ENCODE measurements around the gene ARV1. TPM values are rescaled to one million over a fixed set of nuclear protein-coding genes. Genes with fewer than 3 reads are reported as not detected.

Gene ARV1
- total and polyA plus RNA-seq, 10 of the 15 experiments (the other 5 are each of a cell fraction or from before 2014, with no cell fraction given), result 23.2 to 55.1 (median 35.6) TPM

DNA sequence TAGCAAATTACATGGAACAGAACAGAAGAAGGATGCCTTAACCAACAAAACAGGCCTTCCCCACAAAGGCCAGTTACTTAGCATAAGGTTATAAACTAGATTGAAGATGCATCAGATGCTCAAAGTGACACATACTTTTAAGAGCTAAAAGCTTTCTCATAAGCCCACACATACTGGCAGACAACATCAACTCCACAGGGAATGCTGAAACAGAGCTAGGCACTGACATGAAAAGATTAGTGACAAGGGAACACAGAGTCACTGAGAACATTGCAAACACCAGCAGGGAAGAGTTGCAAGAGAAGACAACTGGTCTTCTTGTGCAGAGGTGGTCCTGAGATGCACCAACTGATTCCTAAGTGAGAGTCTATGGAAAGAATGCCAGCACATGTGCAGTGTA lies 7.1 kb upstream of the ARV1 start:
- DNase-seq (ENCODE audit: low read depth, low spot score), result no peak
- no peak for ATAC-seq
- SMC1A ChIA-PET (ENCODE audit: uncharacterized antibody, unreplicated experiment), result interaction anchor here (4.5 kb wide), 1 partner anchor 14 kb away, joined by 27 read pairs; no protein-coding TSS in a partner anchor
- no peaks in the 10 kb centered on the region for H3K9me3 ChIP-seq (replicated peaks; ENCODE audit: control insufficient read depth, insufficient read depth, low read length)
- POLR2A ChIA-PET, result interaction anchor here (0.6 kb wide), 1 partner anchor 45 kb away, joined by 3 read pairs; no protein-coding TSS in a partner anchor
- H3K9ac ChIP-seq (ENCODE audit: control insufficient read depth, insufficient read depth, low read length), result no peak overlapping the region
- in situ Hi-C loops (cut with MboI), result no loop called here
- no peak overlapping the region for H3K4me2 ChIP-seq (ENCODE audit: control insufficient read depth, insufficient read depth)
- peaks cover 0 to 8% of the 10 kb centered on the region in 2 experiments; a peak in 2 of 4 replicates for H3K36me3 ChIP-seq (ENCODE audit: control insufficient read depth in 2 of 2, insufficient read depth in 2 of 2, low read length in 1 of 2)
- no peak overlapping the region for H3K4me3 ChIP-seq
- H3K27ac ChIP-seq (ENCODE audit: control insufficient read depth, insufficient read depth), result no peak overlapping the region
- RAD21 ChIA-PET (ENCODE audit: unreplicated experiment), result no interaction called here
- no peak for FAIRE-seq
- peaks cover 17% of the 10 kb centered on the region for H3K79me2 ChIP-seq (ENCODE audit: control insufficient read depth, insufficient read depth, low read length)
- H2AFZ ChIP-seq (ENCODE audit: control insufficient read depth, low read depth, low read length), result no peak overlapping the region
- intact Hi-C loops (cut with micrococcal nuclease; ENCODE audit: unreplicated experiment), result no loop called here
- no peaks in the 10 kb centered on the region for H3K27me3 ChIP-seq (replicated peaks in 1 of 2; ENCODE audit: control insufficient read depth in 2 of 2, insufficient read depth in 2 of 2, low read length in 1 of 2)
- CTCF ChIA-PET, result interaction anchor here (0.7 to 2.4 kb wide), 4 partner anchors 14 to 55 kb away, joined by 3 to 12 read pairs (median 4); no protein-coding TSS in a partner anchor
- BruUV-seq (replicated peaks), result no TSS peak
- H4K20me1 ChIP-seq (ENCODE audit: control insufficient read depth, insufficient read depth), result no peaks in the 10 kb centered on the region
- peaks cover 14% of the 10 kb centered on the region for H3K4me1 ChIP-seq (ENCODE audit: control insufficient read depth, insufficient read depth, low read length)
- TF ChIP-seq, protein P1, sequence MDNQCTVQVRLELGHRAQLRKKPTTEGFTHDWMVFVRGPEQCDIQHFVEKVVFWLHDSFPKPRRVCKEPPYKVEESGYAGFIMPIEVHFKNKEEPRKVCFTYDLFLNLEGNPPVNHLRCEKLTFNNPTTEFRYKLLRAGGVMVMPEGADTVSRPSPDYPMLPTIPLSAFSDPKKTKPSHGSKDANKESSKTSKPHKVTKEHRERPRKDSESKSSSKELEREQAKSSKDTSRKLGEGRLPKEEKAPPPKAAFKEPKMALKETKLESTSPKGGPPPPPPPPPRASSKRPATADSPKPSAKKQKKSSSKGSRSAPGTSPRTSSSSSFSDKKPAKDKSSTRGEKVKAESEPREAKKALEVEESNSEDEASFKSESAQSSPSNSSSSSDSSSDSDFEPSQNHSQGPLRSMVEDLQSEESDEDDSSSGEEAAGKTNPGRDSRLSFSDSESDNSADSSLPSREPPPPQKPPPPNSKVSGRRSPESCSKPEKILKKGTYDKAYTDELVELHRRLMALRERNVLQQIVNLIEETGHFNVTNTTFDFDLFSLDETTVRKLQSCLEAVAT (IDR thresholded peaks at IDR 0.05), result no peak
- no peak for TF ChIP-seq STAT1 (conservative IDR thresholded peaks at IDR 0.05)
- TF ChIP-seq MTA3 (IDR thresholded peaks at IDR 0.05; ENCODE audit: borderline replicate concordance, low read length), result no peak
- no peak for TF ChIP-seq HDAC2 (IDR thresholded peaks at IDR 0.05)
- TF ChIP-seq ZSCAN29 (IDR thresholded peaks at IDR 0.05), result no peak
- no peak for TF ChIP-seq ETV6 (conservative IDR thresholded peaks at IDR 0.05 in 1 of 2, IDR thresholded peaks at IDR 0.05 in 1 of 2; ENCODE audit: borderline replicate concordance in 1 of 2, low read depth in 1 of 2)
- TF ChIP-seq ATF7 (IDR thresholded peaks at IDR 0.05; ENCODE audit: low read depth), result no peak
- TF ChIP-seq PAX5 (IDR thresholded peaks at IDR 0.05; ENCODE audit: borderline replicate concordance, low read depth, low read length), result no peak
- no peak for TF ChIP-seq GATAD2B (conservative IDR thresholded peaks at IDR 0.05; ENCODE audit: low read depth)
- TF ChIP-seq, protein P2, sequence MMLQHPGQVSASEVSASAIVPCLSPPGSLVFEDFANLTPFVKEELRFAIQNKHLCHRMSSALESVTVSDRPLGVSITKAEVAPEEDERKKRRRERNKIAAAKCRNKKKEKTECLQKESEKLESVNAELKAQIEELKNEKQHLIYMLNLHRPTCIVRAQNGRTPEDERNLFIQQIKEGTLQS (IDR thresholded peaks at IDR 0.05; ENCODE audit: borderline replicate concordance, extremely low read depth, low read depth, low read length), result no peak
- TF ChIP-seq, protein P3, sequence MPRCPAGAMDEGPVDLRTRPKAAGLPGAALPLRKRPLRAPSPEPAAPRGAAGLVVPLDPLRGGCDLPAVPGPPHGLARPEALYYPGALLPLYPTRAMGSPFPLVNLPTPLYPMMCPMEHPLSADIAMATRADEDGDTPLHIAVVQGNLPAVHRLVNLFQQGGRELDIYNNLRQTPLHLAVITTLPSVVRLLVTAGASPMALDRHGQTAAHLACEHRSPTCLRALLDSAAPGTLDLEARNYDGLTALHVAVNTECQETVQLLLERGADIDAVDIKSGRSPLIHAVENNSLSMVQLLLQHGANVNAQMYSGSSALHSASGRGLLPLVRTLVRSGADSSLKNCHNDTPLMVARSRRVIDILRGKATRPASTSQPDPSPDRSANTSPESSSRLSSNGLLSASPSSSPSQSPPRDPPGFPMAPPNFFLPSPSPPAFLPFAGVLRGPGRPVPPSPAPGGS (IDR thresholded peaks at IDR 0.05; ENCODE audit: borderline replicate concordance, insufficient read depth, low read depth, low read length, poor library complexity, severe bottlenecking), result no peak
- TF ChIP-seq EZH2 (IDR thresholded peaks at IDR 0.05; ENCODE audit: borderline replicate concordance, control insufficient read depth, low read depth, low read length), result no peak
- TF ChIP-seq ZBED1 (IDR thresholded peaks at IDR 0.05; ENCODE audit: borderline replicate concordance), result no peak
- no peak for TF ChIP-seq CHD4 (IDR thresholded peaks at IDR 0.05)
- TF ChIP-seq, protein P4, sequence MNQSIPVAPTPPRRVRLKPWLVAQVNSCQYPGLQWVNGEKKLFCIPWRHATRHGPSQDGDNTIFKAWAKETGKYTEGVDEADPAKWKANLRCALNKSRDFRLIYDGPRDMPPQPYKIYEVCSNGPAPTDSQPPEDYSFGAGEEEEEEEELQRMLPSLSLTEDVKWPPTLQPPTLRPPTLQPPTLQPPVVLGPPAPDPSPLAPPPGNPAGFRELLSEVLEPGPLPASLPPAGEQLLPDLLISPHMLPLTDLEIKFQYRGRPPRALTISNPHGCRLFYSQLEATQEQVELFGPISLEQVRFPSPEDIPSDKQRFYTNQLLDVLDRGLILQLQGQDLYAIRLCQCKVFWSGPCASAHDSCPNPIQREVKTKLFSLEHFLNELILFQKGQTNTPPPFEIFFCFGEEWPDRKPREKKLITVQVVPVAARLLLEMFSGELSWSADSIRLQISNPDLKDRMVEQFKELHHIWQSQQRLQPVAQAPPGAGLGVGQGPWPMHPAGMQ (IDR thresholded peaks at IDR 0.05; ENCODE audit: borderline replicate concordance), result no peak
- TF ChIP-seq RB1 (IDR thresholded peaks at IDR 0.05; ENCODE audit: borderline replicate concordance), result no peak
- TF ChIP-seq HCFC1 (IDR thresholded peaks at IDR 0.05; ENCODE audit: low read length), result no peak
- TF ChIP-seq ZNF24 (IDR thresholded peaks at IDR 0.05), result no peak
- TF ChIP-seq, protein P5, sequence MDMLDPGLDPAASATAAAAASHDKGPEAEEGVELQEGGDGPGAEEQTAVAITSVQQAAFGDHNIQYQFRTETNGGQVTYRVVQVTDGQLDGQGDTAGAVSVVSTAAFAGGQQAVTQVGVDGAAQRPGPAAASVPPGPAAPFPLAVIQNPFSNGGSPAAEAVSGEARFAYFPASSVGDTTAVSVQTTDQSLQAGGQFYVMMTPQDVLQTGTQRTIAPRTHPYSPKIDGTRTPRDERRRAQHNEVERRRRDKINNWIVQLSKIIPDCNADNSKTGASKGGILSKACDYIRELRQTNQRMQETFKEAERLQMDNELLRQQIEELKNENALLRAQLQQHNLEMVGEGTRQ (IDR thresholded peaks at IDR 0.05; ENCODE audit: borderline replicate concordance, low read depth, low read length), result no peak
